ENCODE results near the gene MACF1. TPM values are rescaled to one million over a fixed set of nuclear protein-coding genes. Genes with fewer than 3 reads are reported as not detected.
"Not testable (repeated sequence)": the region's sequence is repeated elsewhere in the genome, so short reads cannot be mapped to it uniquely, and the experiment has no call there.

Gene MACF1
- total RNA-seq, 1 donor from 2014 or later = 185 TPM

- Mint-ChIP-seq H3K4me3 (peak overlapping the region; percentile 75), H3K9me3 (no peaks in the 10 kb centered on the region), H3K4me1 (no peaks in the 10 kb centered on the region), H3K27ac (ENCODE audit: unreplicated experiment) (no peak overlapping the region), H3K36me3 (ENCODE audit: low read depth) (peaks cover 5% of the 10 kb centered on the region), H3K27me3 (ENCODE audit: low read depth) (peaks cover 49% of the 10 kb centered on the region)
- DNase-seq (ENCODE audit: low read depth, low spot score) = no peak
- no peak for TF ChIP-seq CTCF (conservative IDR thresholded peaks at IDR 0.05)
Measured at GRCh38 chr1:39490596-39491145, 286.2 kb downstream of the MACF1 start.

GRCh38 chr1:39491146-39491921 is 286.8 kb downstream of the MACF1 start, which contains the start of gene BMP8A:
Gene BMP8A (plus strand): TSS chr1:39491636. CDS start chr1:39491992, 356 bp downstream.
- Mint-ChIP-seq H3K27me3 (ENCODE audit: low read depth) (peaks cover 49% of the 10 kb centered on the region), H3K36me3 (ENCODE audit: low read depth) (peaks cover 5% of the 10 kb centered on the region)

GRCh38 chr1:39492118-39493042 is 287.9 kb downstream of the MACF1 start:
- Mint-ChIP-seq H3K27me3 (ENCODE audit: low read depth) (peaks cover 56% of the 10 kb centered on the region), H3K4me3 (peak overlapping the region; percentile 61)
- not testable (repeated sequence) for H3K27ac Mint-ChIP-seq (ENCODE audit: unreplicated experiment); H3K4me1 Mint-ChIP-seq; DNase-seq (ENCODE audit: low read depth, low spot score); H3K36me3 Mint-ChIP-seq (ENCODE audit: low read depth); H3K9me3 Mint-ChIP-seq

More at GRCh38 chr1:39491146-39491921, 286.8 kb downstream of the MACF1 start, which contains the start of gene BMP8A:
- Mint-ChIP-seq H3K4me3 (peak within 1 kb of the TSS; percentile 75), H3K27ac (ENCODE audit: unreplicated experiment) (no peak within 1 kb of the TSS), H3K9me3 (no peaks in the 10 kb centered on the region), H3K4me1 (no peaks in the 10 kb centered on the region)
- DNase-seq (ENCODE audit: low read depth, low spot score) = peak; percentile 37
- no peak for TF ChIP-seq CTCF (conservative IDR thresholded peaks at IDR 0.05)

- not testable (repeated sequence) for DNase-seq (ENCODE audit: low read depth, low spot score); H3K9me3 Mint-ChIP-seq; H3K4me1 Mint-ChIP-seq; H3K27ac Mint-ChIP-seq (ENCODE audit: unreplicated experiment); H3K36me3 Mint-ChIP-seq (ENCODE audit: low read depth)
- H3K27me3 Mint-ChIP-seq (ENCODE audit: low read depth) = peaks cover 51% of the 10 kb centered on the region
- peak overlapping the region; percentile 61 for H3K4me3 Mint-ChIP-seq
Measured at GRCh38 chr1:39493043-39493810, 288.7 kb downstream of the MACF1 start.

GRCh38 chr1:39494671-39495410 is 290.3 kb downstream of the MACF1 start:
- H3K4me1 Mint-ChIP-seq = no peaks in the 10 kb centered on the region
- no peaks in the 10 kb centered on the region for H3K9me3 Mint-ChIP-seq
- TF ChIP-seq CTCF (conservative IDR thresholded peaks at IDR 0.05) = no peak
- no peaks in the 10 kb centered on the region for H3K36me3 Mint-ChIP-seq (ENCODE audit: low read depth)
- no peak overlapping the region for H3K4me3 Mint-ChIP-seq
- H3K27me3 Mint-ChIP-seq (ENCODE audit: low read depth) = peaks cover 45% of the 10 kb centered on the region
- no peak for DNase-seq (ENCODE audit: low read depth, low spot score)
- H3K27ac Mint-ChIP-seq (ENCODE audit: unreplicated experiment) = no peak overlapping the region

GRCh38 chr1:39496520-39496919 is 292.0 kb downstream of the MACF1 start:
- not testable (repeated sequence) for DNase-seq (ENCODE audit: low read depth, low spot score); H3K36me3 Mint-ChIP-seq (ENCODE audit: low read depth); H3K27ac Mint-ChIP-seq (ENCODE audit: unreplicated experiment); H3K4me1 Mint-ChIP-seq; H3K9me3 Mint-ChIP-seq
- Mint-ChIP-seq H3K4me3 (peak overlapping the region; percentile 27), H3K27me3 (ENCODE audit: low read depth) (peaks cover 37% of the 10 kb centered on the region)
